Ovary (tissue), 3 donors: Measurements from ENCODE around the gene CDK5R2.

ENCODE experiments used
- EP300 ChIP-seq: sonication (generic); formaldehyde crosslinking; IDR thresholded peaks from one replicate; pipeline ENCODE4 v1.6.1; 2017; ENCODE audit warnings: antibody characterized with exemption
- TF ChIP-seq, protein P1 (sequence below), 3 donors: fragments of 450-650 bp in 2 of 3; fragments of 200-600 bp in 1 of 3; IDR thresholded peaks; one replicate each; pipeline versions ENCODE4 v1.5.1 to v1.8.0; 2016 to 2022; ENCODE audit warnings: antibody characterized with exemption in 3 of 3, mild to moderate bottlenecking in 1 of 3
- donor health status: DM: no; HTN: no; CAD: no.

DNA sequence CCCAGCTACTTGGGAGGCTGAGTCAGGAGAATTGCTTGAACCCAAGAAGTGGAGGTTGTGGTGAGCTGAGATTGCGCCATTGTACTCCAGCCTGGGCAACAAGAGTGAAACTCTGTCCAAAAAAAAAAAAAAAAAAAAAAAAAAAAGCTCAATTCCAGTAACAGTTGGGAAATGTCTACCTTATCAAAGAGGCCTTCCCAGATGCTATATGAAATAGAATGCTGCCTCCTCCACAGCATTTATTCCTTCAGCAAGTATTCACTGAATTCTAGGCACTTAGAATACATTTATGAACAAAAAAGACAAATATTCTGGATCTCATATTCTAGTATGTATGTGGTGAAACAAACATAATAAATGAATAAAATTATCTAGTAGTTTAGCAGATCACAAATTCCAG lies 12.8 kb upstream of the CDK5R2 start:
- no peak for TF ChIP-seq EP300
- TF ChIP-seq, protein P1, sequence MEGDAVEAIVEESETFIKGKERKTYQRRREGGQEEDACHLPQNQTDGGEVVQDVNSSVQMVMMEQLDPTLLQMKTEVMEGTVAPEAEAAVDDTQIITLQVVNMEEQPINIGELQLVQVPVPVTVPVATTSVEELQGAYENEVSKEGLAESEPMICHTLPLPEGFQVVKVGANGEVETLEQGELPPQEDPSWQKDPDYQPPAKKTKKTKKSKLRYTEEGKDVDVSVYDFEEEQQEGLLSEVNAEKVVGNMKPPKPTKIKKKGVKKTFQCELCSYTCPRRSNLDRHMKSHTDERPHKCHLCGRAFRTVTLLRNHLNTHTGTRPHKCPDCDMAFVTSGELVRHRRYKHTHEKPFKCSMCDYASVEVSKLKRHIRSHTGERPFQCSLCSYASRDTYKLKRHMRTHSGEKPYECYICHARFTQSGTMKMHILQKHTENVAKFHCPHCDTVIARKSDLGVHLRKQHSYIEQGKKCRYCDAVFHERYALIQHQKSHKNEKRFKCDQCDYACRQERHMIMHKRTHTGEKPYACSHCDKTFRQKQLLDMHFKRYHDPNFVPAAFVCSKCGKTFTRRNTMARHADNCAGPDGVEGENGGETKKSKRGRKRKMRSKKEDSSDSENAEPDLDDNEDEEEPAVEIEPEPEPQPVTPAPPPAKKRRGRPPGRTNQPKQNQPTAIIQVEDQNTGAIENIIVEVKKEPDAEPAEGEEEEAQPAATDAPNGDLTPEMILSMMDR (IDR thresholded peaks at IDR 0.05): no peak
